HEK293T (cell line): ENCODE measurements around the gene GPR137C.

Source experiments
- ARNT ChIP-seq: fragments of 450-650 bp; IDR thresholded peaks from 2 replicates; pipeline ENCODE4 v1.6.1; 2017; ENCODE audit warnings: mild to moderate bottlenecking
- BHLHE40 ChIP-seq: fragments of 450-650 bp; IDR thresholded peaks from 2 replicates; pipeline ENCODE4 v1.6.1; 2016; ENCODE audit warnings: mild to moderate bottlenecking, moderate library complexity, borderline replicate concordance
- ELF4 ChIP-seq: fragments of 450-650 bp; IDR thresholded peaks from 2 replicates; pipeline ENCODE4 v1.6.1; 2017; ENCODE audit warnings: antibody characterized with exemption
- FOXA1 ChIP-seq: fragments of 450-650 bp; IDR thresholded peaks from 2 replicates; pipeline ENCODE4 v1.6.1; 2016; ENCODE audit warnings: mild to moderate bottlenecking
- FOXM1 ChIP-seq: fragments of 450-650 bp; IDR thresholded peaks from 2 replicates; pipeline ENCODE4 v1.6.1; 2017; ENCODE audit warnings: mild to moderate bottlenecking, borderline replicate concordance
- L3MBTL2 ChIP-seq: fragments of 450-650 bp; conservative IDR thresholded peaks from 2 replicates; pipeline ENCODE4 v1.6.1; 2016; ENCODE audit warnings: mild to moderate bottlenecking
- SP1 ChIP-seq: fragments of 450-650 bp; IDR thresholded peaks from 2 replicates; pipeline ENCODE4 v1.6.1; 2017
- ZNF384 ChIP-seq: fragments of 450-650 bp; IDR thresholded peaks from 2 replicates; pipeline ENCODE4 v1.6.1; 2016

DNA sequence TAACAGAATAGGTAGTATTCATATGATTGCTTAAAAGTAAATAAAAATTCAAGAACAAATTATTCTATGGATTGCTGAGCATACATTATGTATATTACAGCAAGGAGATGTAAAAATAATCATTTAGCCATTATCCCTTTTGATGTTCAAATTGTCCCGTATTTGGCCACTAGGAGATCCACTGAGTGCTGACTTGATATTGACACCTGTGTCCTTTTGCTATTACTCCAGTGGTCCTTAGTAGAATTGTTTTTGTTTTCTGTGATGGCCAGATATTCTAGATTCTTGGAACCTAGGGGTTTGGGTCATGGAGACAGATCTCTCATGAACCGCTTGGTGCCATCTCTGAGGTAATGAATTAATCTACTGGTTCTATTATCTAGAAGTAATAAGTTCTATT lies 126.0 kb downstream of the GPR137C start:
- TF ChIP-seq ZNF384, result no peak
- TF ChIP-seq ELF4, result no peak
- no peak for TF ChIP-seq L3MBTL2
- no peak for TF ChIP-seq FOXM1
- TF ChIP-seq FOXA1, result no peak
- TF ChIP-seq ARNT, result no peak
- no peak for TF ChIP-seq SP1
- TF ChIP-seq BHLHE40, result no peak
